ENCODE measurements around the gene ZNF827.

Gene ZNF827

DNA sequence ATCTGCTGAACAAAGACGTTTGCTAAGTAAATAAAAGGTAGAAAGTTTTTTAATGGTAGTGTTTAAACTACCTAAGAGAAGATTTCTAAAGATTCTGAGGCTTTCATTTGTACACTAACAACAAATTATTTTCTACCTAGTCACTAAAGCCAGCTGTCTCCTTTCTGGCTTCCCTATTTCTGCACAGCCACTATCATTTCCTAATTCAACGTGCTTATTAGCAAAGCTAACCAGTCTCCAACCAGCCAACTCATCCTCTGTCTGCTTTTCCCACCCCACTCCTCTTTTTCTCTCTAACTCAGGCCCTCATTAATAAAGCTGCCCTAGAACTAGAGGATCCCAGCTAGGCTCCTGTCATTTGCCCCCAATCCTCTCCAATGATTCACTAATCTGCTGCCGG lies 118.2 kb downstream of the ZNF827 start:
- DNase-seq (ENCODE audit: low read depth, low spot score) = no peak

DNA sequence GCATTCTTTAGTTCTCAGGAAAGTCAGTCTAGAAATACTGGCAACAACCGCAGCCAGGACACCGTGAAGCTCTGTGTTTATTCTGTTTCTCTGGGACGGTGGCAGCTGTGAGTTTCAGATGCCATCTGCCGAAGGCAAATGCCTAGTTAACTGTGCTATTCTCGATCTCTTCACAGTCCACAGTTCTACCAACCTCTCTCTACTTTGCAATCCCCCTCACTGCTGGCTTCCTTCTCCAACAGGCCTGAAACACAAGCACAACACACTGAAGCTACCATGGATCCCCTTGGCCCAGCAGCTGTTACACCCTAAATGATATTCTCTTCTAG lies 118.8 kb downstream of the ZNF827 start:
- no peak for DNase-seq (ENCODE audit: low read depth, low spot score)
- H3K4me3 ChIP-seq (ENCODE audit: low read depth, low read length) = no peak overlapping the region
- in situ Hi-C loops (cut with HindIII; ENCODE audit: low sequenced_read_pairs) = no loop called here
- TF ChIP-seq, protein P1, sequence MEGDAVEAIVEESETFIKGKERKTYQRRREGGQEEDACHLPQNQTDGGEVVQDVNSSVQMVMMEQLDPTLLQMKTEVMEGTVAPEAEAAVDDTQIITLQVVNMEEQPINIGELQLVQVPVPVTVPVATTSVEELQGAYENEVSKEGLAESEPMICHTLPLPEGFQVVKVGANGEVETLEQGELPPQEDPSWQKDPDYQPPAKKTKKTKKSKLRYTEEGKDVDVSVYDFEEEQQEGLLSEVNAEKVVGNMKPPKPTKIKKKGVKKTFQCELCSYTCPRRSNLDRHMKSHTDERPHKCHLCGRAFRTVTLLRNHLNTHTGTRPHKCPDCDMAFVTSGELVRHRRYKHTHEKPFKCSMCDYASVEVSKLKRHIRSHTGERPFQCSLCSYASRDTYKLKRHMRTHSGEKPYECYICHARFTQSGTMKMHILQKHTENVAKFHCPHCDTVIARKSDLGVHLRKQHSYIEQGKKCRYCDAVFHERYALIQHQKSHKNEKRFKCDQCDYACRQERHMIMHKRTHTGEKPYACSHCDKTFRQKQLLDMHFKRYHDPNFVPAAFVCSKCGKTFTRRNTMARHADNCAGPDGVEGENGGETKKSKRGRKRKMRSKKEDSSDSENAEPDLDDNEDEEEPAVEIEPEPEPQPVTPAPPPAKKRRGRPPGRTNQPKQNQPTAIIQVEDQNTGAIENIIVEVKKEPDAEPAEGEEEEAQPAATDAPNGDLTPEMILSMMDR (IDR thresholded peaks at IDR 0.05; ENCODE audit: low read depth, low read length) = no peak

More for the DNA sequence above, 118.2 kb downstream of the ZNF827 start:
- TF ChIP-seq, protein P1 (IDR thresholded peaks at IDR 0.05; ENCODE audit: low read depth, low read length) = no peak
- in situ Hi-C loops (cut with HindIII; ENCODE audit: low sequenced_read_pairs) = no loop called here
- H3K4me3 ChIP-seq (ENCODE audit: low read depth, low read length) = no peak overlapping the region

DNA sequence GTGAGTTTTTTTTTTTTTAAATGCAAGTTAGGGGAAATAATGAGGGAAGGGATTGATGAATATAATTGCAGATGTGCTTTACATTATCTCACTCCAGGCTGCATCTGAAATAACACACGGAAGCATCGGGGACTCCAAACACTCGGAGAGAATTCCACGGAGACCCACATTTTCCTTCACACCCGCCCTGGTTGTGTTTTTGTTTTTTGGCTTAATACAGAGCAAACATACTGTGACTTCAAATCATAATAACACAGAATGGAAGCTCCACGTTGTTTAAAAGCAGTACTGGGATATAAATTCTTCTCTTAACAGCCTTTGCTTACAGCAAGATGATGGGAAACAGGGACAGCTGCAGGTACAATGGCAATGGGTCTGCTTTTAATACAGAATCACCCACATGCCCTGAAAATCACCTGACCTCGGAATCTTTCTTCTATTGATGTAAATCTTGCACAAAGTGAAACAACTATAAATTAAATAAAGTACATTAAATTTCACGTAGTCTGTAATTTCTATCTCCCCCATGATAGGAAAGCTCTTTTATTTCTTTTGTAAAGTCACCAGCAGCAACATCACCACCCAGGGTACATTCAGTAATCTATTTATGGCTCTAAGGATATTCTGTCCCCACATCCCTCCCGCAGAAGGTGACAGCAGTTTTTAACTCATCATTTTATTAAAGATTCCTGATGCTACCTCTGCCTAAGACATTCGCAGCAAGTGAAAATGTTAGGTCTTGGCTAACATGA lies 119.3 kb downstream of the ZNF827 start:
- in situ Hi-C loops (cut with HindIII; ENCODE audit: low sequenced_read_pairs) = no loop called here

DNA sequence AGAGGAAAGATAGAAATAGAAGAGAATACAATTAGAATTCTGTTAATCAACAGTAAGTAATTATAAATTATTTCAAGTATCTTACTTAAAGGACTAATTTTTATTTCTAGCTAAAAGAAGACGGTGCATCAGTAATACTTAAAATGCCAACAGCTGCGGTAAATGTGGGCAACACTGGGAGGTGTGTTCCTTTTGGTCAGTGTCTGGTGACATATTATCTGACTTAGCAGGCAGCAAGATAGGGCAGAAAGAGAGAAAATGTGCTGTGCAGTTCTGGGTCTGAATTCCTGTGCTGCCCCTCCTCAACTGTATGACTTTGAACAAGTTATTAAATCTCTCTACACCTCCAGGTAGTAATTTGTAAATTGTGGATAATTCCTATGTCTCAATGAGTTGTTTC lies 120.6 kb downstream of the ZNF827 start:
- no peak overlapping the region for H3K4me3 ChIP-seq (ENCODE audit: low read depth, low read length)
- in situ Hi-C loops (cut with HindIII; ENCODE audit: low sequenced_read_pairs) = no loop called here

More for the DNA sequence above, 119.3 kb downstream of the ZNF827 start:
- TF ChIP-seq, protein P1 (IDR thresholded peaks at IDR 0.05; ENCODE audit: low read depth, low read length) = no peak
- no peak for DNase-seq (ENCODE audit: low read depth, low spot score)
- no peak overlapping the region for H3K4me3 ChIP-seq (ENCODE audit: low read depth, low read length)

DNA sequence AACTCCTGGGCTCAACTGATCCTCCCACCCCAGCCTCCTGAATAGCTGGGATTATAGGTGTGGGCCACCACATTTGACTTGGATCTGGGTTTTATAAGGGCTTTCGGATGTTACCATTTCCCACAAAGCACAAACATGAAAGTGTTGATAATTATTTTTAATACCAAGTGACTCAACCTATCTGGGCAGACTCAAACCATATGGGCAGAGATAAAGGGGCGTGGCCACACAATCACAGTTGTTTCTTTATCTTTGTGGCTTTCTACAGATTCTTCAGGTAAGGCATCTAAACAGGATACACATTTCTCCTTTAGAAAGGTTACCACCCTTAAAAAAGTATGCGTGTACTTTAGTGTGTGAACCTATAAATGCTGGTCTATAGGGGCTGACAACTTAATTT lies 122.5 kb downstream of the ZNF827 start:
- TF ChIP-seq, protein P1 (IDR thresholded peaks at IDR 0.05; ENCODE audit: low read depth, low read length) = no peak
- no peak overlapping the region for H3K4me3 ChIP-seq (ENCODE audit: low read depth, low read length)
- in situ Hi-C loops (cut with HindIII; ENCODE audit: low sequenced_read_pairs) = no loop called here
- DNase-seq (ENCODE audit: low read depth, low spot score) = no peak

More for the DNA sequence above, 120.6 kb downstream of the ZNF827 start:
- TF ChIP-seq, protein P1 (IDR thresholded peaks at IDR 0.05; ENCODE audit: low read depth, low read length) = no peak
- DNase-seq (ENCODE audit: low read depth, low spot score) = no peak

DNA sequence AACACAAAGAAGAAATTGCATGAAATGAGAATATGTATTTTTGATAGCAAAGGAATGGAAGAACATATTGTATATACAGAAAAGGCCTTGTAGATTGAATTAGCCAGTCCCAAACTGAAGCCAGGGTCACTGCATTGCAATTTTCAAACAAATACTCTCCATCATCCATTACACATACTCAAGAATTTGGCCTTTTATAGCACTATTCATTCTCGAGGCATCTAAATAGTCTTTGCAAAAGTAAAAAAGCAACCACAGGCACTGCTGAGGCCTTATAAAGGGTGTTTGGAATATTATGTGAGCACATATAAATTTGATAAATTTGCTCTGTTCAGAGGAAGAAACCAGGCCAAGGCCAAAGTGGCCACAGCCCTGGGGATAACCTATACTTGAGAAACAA lies 123.0 kb downstream of the ZNF827 start:
- in situ Hi-C loops (cut with HindIII; ENCODE audit: low sequenced_read_pairs) = no loop called here
- DNase-seq (ENCODE audit: low read depth, low spot score) = peak; percentile 40
- TF ChIP-seq, protein P1 (IDR thresholded peaks at IDR 0.05; ENCODE audit: low read depth, low read length) = no peak
- H3K4me3 ChIP-seq (ENCODE audit: low read depth, low read length) = no peak overlapping the region
